Suprapubic skin (tissue), 4 donors: Measurements from ENCODE around the gene PFKFB3. TPM values are rescaled to one million over a fixed set of nuclear protein-coding genes. Genes with fewer than 3 reads are reported as not detected.

Experiments used
- DNase-seq, 2 donors: peaks; one replicate each; pipeline ENCODE4 v3.0.0-alpha.2; 2019; ENCODE audit warnings: low spot score in 2 of 2
- H3K27ac ChIP-seq: fragments of 200-600 bp; sonication (generic); one replicate; pipeline ENCODE4 v1.5.1; 2019
- H3K27me3 ChIP-seq: fragments of 200-600 bp; sonication (generic); one replicate; pipeline ENCODE4 v1.5.1; 2019
- H3K36me3 ChIP-seq: fragments of 200-600 bp; sonication (generic); one replicate; pipeline ENCODE4 v1.5.1; 2019
- H3K4me1 ChIP-seq: fragments of 200-600 bp; sonication (generic); one replicate; pipeline ENCODE4 v1.5.1; 2019
- H3K4me3 ChIP-seq: fragments of 200-600 bp; sonication (generic); one replicate; pipeline ENCODE4 v1.5.1; 2019; ENCODE audit warnings: mild to moderate bottlenecking
- H3K9me3 ChIP-seq: fragments of 200-600 bp; sonication (generic); one replicate; pipeline ENCODE4 v1.5.1; 2019
- CTCF ChIP-seq, 2 donors: fragments of 200-600 bp in 1 of 2; fragments of 450-650 bp in 1 of 2; sonication (generic) in 1 of 2; IDR thresholded peaks; one replicate each; pipeline ENCODE4 v1.5.1; 2016 to 2019; ENCODE audit warnings: antibody characterized with exemption in 2 of 2, mild to moderate bottlenecking in 1 of 2, moderate library complexity in 1 of 2
- EP300 ChIP-seq: sonication (generic); formaldehyde crosslinking; IDR thresholded peaks from one replicate; pipeline ENCODE4 v1.6.1; 2017; ENCODE audit warnings: antibody characterized with exemption
- POLR2A ChIP-seq, 2 donors: fragments of 450-650 bp; IDR thresholded peaks; one replicate each; pipeline ENCODE4 v1.6.1; 2017; ENCODE audit warnings: antibody characterized with exemption in 2 of 2, mild to moderate bottlenecking in 2 of 2, moderate library complexity in 2 of 2
- POLR2AphosphoS5 ChIP-seq, 3 donors: sonication (generic); formaldehyde crosslinking; IDR thresholded peaks; one replicate each; pipeline ENCODE4 v1.6.1; 2017; ENCODE audit warnings: antibody characterized with exemption in 3 of 3
- WGBS: methylation state at CpG from one replicate; pipeline ENCODE4 v1.1.5; 2018; 5-methylcytosine and 5-hydroxymethylcytosine counted together
- total RNA-seq, 4 donors: library from RNA; depleted of rRNA; stranded (reverse); fragments of >200 nt; gene quantifications; one replicate each; pipeline ENCODE4 v1.1.0, GENCODE V29; 2016

The PFKFB3 gene
- total RNA-seq, 4 donors from 2014 or later, result 40.1 to 115 (median 52.2) TPM

- no peaks in the 10 kb centered on the region for H3K9me3 ChIP-seq
- 75% methylated on average over 10 of the region's 10 CpGs for WGBS
- peaks cover 97% of the 10 kb centered on the region for H3K36me3 ChIP-seq
- no peak for TF ChIP-seq CTCF (IDR thresholded peaks at IDR 0.05)
- H3K27ac ChIP-seq, result no peak overlapping the region
- no peak for DNase-seq
- no peak overlapping the region for H3K4me3 ChIP-seq
- peaks cover 5% of the 10 kb centered on the region for H3K4me1 ChIP-seq
- H3K27me3 ChIP-seq, result no peaks in the 10 kb centered on the region
These were observed 16.7 kb downstream of the PFKFB3 start for GRCh38 chr10:6219494-6219836.

GRCh38 chr10:6220418-6221191, 17.9 kb downstream of the PFKFB3 start:
- H3K4me1 ChIP-seq, result peaks cover 5% of the 10 kb centered on the region
- H3K4me3 ChIP-seq, result no peak overlapping the region
- peaks cover 97% of the 10 kb centered on the region for H3K36me3 ChIP-seq
- no peak overlapping the region for H3K27ac ChIP-seq
- WGBS, result 98% methylated on average over 13 of the region's 32 CpGs
- DNase-seq, result no peak
- no peak for TF ChIP-seq CTCF (IDR thresholded peaks at IDR 0.05)
- TF ChIP-seq POLR2A (IDR thresholded peaks at IDR 0.05), result no peak
- TF ChIP-seq EP300, result no peak
- TF ChIP-seq POLR2AphosphoS5 (IDR thresholded peaks at IDR 0.05), result no peak
- H3K27me3 ChIP-seq, result no peaks in the 10 kb centered on the region
- no peaks in the 10 kb centered on the region for H3K9me3 ChIP-seq

GRCh38 chr10:6221192-6221940, 18.6 kb downstream of the PFKFB3 start:
- WGBS, result 83% methylated on average over 15 of the region's 30 CpGs
- Histone ChIP-seq H3K4me1 (peaks cover 5% of the 10 kb centered on the region), H3K36me3 (peaks cover 97% of the 10 kb centered on the region), H3K4me3 (no peak overlapping the region), H3K9me3 (no peaks in the 10 kb centered on the region), H3K27me3 (no peaks in the 10 kb centered on the region), H3K27ac (no peak overlapping the region)
- no peak for DNase-seq
- TF ChIP-seq POLR2A (IDR thresholded peaks at IDR 0.05) (no peak), EP300 (no peak), CTCF (IDR thresholded peaks at IDR 0.05) (no peak), POLR2AphosphoS5 (IDR thresholded peaks at IDR 0.05) (no peak)

GRCh38 chr10:6221971-6222751, 19.4 kb downstream of the PFKFB3 start:
- WGBS, result 64% methylated on average over 17 of the region's 21 CpGs
- Histone ChIP-seq H3K4me3 (no peak overlapping the region), H3K4me1 (peaks cover 5% of the 10 kb centered on the region), H3K27ac (no peak overlapping the region), H3K27me3 (no peaks in the 10 kb centered on the region), H3K36me3 (peaks cover 97% of the 10 kb centered on the region), H3K9me3 (no peaks in the 10 kb centered on the region)
- TF ChIP-seq POLR2AphosphoS5 (IDR thresholded peaks at IDR 0.05) (no peak), EP300 (no peak), CTCF (IDR thresholded peaks at IDR 0.05) (no peak), POLR2A (IDR thresholded peaks at IDR 0.05) (no peak)
- DNase-seq, result no peak

- Histone ChIP-seq H3K4me3 (no peak overlapping the region), H3K27me3 (no peaks in the 10 kb centered on the region), H3K27ac (no peak overlapping the region), H3K4me1 (peaks cover 5% of the 10 kb centered on the region), H3K36me3 (peaks cover 97% of the 10 kb centered on the region), H3K9me3 (no peaks in the 10 kb centered on the region)
- TF ChIP-seq CTCF (IDR thresholded peaks at IDR 0.05), result no peak
- no peak for TF ChIP-seq POLR2A (IDR thresholded peaks at IDR 0.05)
- no peak for TF ChIP-seq POLR2AphosphoS5 (IDR thresholded peaks at IDR 0.05)
- no peak for TF ChIP-seq EP300
- 80% methylated on average over 10 of the region's 19 CpGs for WGBS
- no peak for DNase-seq
These were observed 20.0 kb downstream of the PFKFB3 start for GRCh38 chr10:6222755-6223154.
